Activated CD4-positive, alpha-beta T cell treated with anti-CD3 and anti-CD28 coated beads, Interleukin-2, amount 50 U/mL, for 4 hours (primary cell): ENCODE data around the gene PTPN4.

Experiments used
- DNase-seq, 2 experiments: peaks; one replicate each; pipeline ENCODE4 v3.0.0-alpha.2; 2020

PTPN4 gene

GRCh38 chr2:119759451-119760236, at the start of gene PTPN4:
Gene PTPN4 (plus strand): TSS chr2:119759922. CDS start chr2:119809854, 49,932 bp downstream.
- peak; percentile 94 to 96 for DNase-seq

- no peak for DNase-seq
These were observed 49.4 kb upstream of the PTPN4 start for GRCh38 chr2:119710281-119710680.

- DNase-seq = no peak
These were observed 48.4 kb upstream of the PTPN4 start for GRCh38 chr2:119711352-119711751.

GRCh38 chr2:119712571-119712970, 47.2 kb upstream of the PTPN4 start:
- no peak for DNase-seq

GRCh38 chr2:119713819-119714490, 45.8 kb upstream of the PTPN4 start:
- no peak for DNase-seq

GRCh38 chr2:119715409-119716283, 44.1 kb upstream of the PTPN4 start:
- no peak for DNase-seq

GRCh38 chr2:119716284-119716672, 43.4 kb upstream of the PTPN4 start:
- DNase-seq = no peak

GRCh38 chr2:119718501-119719260, 41.0 kb upstream of the PTPN4 start:
- DNase-seq = no peak

GRCh38 chr2:119719261-119719627, 40.5 kb upstream of the PTPN4 start:
- DNase-seq = no peak

GRCh38 chr2:119721043-119721442, 38.7 kb upstream of the PTPN4 start:
- DNase-seq = no peak

GRCh38 chr2:119721462-119721861, 38.3 kb upstream of the PTPN4 start:
- no peak for DNase-seq

GRCh38 chr2:119721904-119722303, 37.8 kb upstream of the PTPN4 start:
- no peak for DNase-seq

GRCh38 chr2:119723186-119723585, 36.5 kb upstream of the PTPN4 start:
- no peak for DNase-seq

GRCh38 chr2:119723784-119724467, 35.8 kb upstream of the PTPN4 start:
- DNase-seq = no peak

GRCh38 chr2:119724656-119725485, 34.9 kb upstream of the PTPN4 start:
- DNase-seq = no peak

GRCh38 chr2:119727493-119727892, 32.2 kb upstream of the PTPN4 start:
- no peak for DNase-seq

- no peak for DNase-seq
These were observed 31.3 kb upstream of the PTPN4 start for GRCh38 chr2:119728421-119728820.

GRCh38 chr2:119730671-119731177, 29.0 kb upstream of the PTPN4 start:
- DNase-seq = no peak

GRCh38 chr2:119731983-119732382, 27.7 kb upstream of the PTPN4 start:
- no peak for DNase-seq

GRCh38 chr2:119732601-119733164, 27.0 kb upstream of the PTPN4 start:
- DNase-seq = no peak

- no peak for DNase-seq
These were observed 25.7 kb upstream of the PTPN4 start for GRCh38 chr2:119734047-119734446.
